HFF-Myc (cell line): ENCODE measurements around the gene CKS2.

Experiments used
- DNase-seq: peaks from one replicate; pipeline ENCODE4 v3.0.0-alpha.2; 2011; ENCODE audit warnings: low read depth; ENCODE audit errors: extremely low read depth
- H3K4me3 ChIP-seq: replicated peaks from 2 replicates; pipeline ENCODE4 v1.5.1; 2011; ENCODE audit warnings: low read depth, mild to moderate bottlenecking, control low read depth, low read length
- TF ChIP-seq, protein P1 (sequence below): IDR thresholded peaks from 2 replicates; pipeline ENCODE4 v1.5.1; 2012; ENCODE audit warnings: mild to moderate bottlenecking, low read depth, low read length, control low read depth; ENCODE audit errors: missing control alignments

CKS2 gene

DNA sequence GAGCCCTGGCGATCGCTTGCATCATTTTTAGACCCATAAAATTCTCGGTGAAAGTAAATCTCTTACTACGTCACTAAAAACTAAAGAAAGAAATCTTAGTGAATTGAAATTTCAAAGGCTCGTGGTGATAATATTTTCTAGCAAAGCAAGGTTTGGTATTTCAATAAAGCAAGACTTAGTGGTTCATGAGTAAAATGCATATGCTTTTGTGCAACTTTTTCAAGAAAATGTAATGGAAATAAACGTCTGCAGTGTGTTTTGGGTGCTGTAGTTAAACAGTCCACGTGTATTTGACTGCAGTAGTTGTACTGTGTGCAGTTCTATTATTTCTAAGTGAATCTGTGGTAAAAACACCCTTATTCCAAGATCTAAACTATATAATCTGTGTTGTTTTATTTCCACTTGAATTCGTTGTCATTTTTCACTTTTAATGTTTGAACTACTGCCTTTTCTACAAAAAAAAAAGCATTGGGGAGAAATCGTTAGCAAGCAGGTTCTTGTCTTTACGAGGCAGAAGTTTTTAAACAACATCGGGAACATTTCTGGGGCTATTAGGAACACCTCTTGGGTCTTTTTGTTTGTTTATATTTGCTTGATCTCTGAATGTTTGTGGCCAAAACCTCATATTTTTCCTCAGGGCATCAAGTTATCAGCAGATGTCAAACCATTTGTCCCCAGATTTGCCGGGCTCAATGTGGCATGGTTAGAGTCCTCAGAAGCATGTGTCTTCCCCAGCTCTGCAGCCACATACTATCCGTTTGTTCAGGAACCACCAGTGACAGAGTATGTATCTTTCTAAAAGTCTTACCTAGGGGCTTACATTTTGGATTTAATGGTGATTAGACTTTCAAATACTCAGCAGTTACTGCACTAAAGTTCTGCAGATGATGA, 8.3 kb downstream of the CKS2 start:
- no peak for DNase-seq
- TF ChIP-seq, protein P1, sequence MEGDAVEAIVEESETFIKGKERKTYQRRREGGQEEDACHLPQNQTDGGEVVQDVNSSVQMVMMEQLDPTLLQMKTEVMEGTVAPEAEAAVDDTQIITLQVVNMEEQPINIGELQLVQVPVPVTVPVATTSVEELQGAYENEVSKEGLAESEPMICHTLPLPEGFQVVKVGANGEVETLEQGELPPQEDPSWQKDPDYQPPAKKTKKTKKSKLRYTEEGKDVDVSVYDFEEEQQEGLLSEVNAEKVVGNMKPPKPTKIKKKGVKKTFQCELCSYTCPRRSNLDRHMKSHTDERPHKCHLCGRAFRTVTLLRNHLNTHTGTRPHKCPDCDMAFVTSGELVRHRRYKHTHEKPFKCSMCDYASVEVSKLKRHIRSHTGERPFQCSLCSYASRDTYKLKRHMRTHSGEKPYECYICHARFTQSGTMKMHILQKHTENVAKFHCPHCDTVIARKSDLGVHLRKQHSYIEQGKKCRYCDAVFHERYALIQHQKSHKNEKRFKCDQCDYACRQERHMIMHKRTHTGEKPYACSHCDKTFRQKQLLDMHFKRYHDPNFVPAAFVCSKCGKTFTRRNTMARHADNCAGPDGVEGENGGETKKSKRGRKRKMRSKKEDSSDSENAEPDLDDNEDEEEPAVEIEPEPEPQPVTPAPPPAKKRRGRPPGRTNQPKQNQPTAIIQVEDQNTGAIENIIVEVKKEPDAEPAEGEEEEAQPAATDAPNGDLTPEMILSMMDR = no peak
- H3K4me3 ChIP-seq = peak overlapping the region; percentile 48

DNA sequence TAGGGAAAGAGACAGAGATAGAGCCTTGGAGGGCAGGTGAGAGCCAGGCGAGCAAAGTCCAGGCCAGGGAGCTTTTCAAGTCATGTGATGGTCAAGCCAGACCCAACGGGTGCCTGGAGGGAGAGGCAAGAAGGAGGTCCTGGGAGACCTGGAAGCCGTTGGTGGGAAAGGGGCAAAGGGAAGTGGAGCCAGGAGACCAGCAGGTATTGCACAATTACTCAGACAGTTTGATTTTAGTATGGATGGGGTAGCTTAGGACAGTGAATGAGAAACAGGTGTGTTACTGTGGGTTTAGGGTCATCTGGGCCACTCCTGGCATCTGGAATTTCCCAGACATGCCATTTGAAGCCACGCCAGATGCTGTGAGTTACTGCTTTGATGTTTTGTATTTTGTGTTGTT, 12.4 kb downstream of the CKS2 start:
- TF ChIP-seq, protein P1 = no peak
- peak; percentile 60 for DNase-seq
- no peak overlapping the region for H3K4me3 ChIP-seq

DNA sequence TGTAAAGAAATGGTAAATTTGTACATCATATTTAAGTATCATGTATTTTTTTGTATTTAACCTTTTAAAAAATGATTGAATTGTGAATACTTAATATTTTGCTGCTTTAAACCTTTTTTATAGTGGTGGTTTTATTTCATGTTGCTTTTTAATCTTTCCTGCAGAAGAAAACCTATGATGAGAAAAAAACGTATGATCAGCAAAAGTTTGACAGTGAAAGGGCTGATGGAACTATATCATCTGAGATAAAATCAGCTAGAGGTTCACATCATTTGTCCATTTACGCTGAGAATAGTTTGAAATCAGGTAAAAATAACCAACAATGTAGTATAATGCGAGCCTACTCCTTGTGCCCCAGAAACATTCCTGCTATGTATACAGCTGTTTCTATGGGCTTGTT, 14.7 kb downstream of the CKS2 start:
- DNase-seq = no peak
- H3K4me3 ChIP-seq = no peak overlapping the region
- TF ChIP-seq, protein P1 = no peak

DNA sequence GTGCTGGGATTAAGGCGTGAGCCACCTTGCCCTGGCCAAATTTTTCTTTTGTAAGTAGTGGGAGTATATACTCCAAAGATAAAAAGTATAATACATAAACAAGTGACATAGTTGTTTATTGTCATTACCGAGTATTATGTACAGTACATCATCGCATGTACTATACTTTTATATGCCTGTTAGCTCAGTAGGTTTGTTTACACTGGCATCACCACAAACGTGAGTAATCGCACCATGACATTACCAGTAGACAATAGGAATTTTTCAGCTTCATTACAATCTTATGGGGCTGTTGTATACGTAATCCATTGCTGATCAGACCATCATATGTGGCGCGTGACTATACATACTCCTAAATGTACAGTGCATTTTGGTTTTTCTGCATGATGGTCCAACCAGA, 17.1 kb downstream of the CKS2 start:
- DNase-seq = no peak
- TF ChIP-seq, protein P1 = no peak
- H3K4me3 ChIP-seq = no peak overlapping the region

DNA sequence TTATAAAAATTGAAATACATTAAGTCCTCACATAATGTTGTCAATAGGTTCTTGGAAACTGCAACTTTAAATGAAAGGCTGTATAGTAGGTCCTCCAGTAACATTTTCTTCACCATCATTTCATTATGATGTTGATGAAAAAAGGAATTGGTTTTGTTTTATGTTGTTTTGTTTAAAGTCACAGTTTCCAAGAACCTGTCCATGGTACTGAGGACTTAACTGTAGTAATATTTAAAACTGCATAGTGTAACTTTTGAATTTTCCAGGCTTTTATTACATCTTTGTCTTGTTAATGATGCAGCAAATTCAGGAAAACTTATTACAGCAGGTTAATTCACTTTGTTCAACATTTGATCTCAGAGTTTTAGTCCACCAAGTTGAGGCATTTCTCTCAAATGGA, 18.9 kb downstream of the CKS2 start:
- no peak overlapping the region for H3K4me3 ChIP-seq
- TF ChIP-seq, protein P1 = no peak
- DNase-seq = no peak

DNA sequence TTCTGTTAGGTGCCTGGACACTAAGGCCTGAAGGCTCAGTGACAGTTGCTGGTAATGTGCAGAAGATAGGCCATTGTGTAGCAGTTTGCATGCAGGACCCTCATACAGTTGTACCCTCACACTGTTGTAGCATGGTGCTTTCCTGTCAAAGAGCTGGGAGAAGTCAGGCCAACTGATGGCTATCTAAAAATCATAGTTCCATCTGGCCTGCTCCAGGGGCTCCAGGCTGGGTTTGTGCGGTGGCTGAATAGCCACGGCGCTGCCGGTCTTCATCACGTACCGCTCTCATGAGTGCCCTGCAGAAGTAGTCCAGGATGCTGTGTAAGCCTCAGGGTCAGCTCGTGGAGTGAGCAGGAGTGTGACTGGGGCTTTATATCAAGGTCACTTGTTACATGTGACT, 19.5 kb downstream of the CKS2 start:
- H3K4me3 ChIP-seq = no peak overlapping the region
- DNase-seq = no peak
- TF ChIP-seq, protein P1 = no peak
